Pericardium fibroblast (primary cell): Measurements from ENCODE around the gene KRTAP4-7. TPM values are rescaled to one million over a fixed set of nuclear protein-coding genes. Genes with fewer than 3 reads are reported as not detected.

ENCODE experiments used
- total RNA-seq: library from RNA; depleted of rRNA; stranded (reverse); fragments of >200 nt; gene quantifications from 2 replicates; pipeline ENCODE4 v1.2.3, GENCODE V29; 2015

The KRTAP4-7 gene
- total RNA-seq = not detected in 2 replicates

GRCh38 chr17:41084100-41084856, at the start of gene KRTAP4-7:
Gene KRTAP4-7, plus strand, starts transcription at chr17:41084150. Its CDS starts 57 bp downstream, at chr17:41084207.

GRCh38 chr17:41034346-41034935, 49.5 kb upstream of the KRTAP4-7 start, which contains the start of gene KRTAP1-3:
Gene KRTAP1-3, minus strand, starts transcription at chr17:41034874. Its CDS starts 53 bp downstream, at chr17:41034821.

DNA sequence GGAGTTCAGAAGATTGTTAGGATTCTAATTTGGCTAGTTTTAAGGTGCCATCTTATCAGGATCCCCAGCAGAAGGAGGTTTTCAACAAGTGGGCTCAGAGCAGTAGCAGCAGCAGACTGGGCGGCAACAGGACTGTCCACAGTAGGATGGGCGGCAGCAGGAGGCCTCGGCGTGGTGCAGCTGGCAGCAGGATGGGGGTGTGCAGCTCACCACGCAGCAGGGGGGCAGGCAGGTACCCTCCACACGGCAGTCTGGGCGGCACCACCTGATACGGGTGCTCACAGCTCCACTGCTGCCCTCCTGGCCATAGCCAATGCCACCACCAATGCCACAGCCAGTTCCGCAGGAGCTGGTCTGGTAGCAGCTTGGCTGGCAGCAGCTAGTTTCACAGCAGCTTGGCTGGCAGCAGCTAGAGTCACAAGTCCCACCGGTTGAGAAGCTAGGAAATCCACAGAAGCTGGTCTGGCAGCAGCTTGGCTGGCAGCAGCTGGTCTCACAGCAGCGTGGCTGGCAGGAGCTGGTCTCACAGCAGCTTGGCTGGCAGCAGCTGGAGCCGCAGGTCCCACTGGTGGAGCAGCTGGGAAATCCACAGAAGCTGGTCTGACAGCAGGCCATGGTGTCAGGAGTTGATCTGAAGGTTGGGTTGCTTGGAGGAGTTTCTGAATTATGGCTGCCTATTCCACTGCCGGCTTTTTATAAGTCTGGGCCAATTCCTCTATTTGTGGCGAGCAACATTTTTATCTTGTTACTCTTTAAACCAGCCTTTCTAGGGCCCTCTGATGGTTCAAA, 43.0 kb upstream of the KRTAP4-7 start, which contains the start of gene KRTAP1-1:
Gene KRTAP1-1 (minus strand): TSS at position 668 of the 789 bp plus-strand sequence. CDS start 53 bp downstream, at position 615.

DNA sequence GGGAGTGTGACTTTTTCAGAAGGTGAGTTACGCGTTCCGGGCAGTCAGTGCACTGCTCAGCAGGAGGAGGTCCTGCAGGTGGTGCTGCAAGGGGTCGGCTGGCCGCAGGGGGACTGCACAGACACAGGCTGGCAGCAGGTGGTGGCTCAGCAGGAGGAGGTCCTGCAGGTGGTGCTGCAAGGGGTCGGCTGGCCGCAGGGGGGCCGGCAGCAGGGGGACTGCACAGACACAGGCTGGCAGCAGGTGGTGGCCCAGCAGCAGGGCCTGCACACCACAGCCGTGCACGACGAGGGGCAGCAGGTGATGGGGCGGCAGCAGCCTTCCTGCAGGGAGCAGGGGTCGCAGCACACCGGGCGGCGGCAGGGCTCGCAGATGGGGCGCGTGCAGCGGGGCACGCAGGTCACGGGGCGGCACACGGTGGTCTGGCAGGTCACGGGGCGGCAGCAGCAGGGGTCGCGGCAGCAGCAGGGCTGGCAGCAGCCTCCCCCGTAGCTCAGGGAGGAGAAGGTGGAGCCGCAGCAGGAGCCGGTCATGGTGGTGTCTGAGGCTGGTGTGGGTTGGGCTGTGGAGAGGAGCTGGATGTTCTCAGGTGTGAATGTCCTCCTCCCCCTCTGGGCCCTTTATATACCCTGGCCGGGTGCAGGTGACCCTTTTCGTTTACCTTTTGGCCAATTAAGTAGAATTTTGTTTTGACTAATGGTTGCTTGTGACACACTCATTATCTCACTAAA, 37.0 kb upstream of the KRTAP4-7 start, which contains the start of gene KRTAP2-1:
Gene KRTAP2-1 (minus strand): TSS at position 582 of the 731 bp plus-strand sequence. CDS start 49 bp downstream, at position 533.

DNA sequence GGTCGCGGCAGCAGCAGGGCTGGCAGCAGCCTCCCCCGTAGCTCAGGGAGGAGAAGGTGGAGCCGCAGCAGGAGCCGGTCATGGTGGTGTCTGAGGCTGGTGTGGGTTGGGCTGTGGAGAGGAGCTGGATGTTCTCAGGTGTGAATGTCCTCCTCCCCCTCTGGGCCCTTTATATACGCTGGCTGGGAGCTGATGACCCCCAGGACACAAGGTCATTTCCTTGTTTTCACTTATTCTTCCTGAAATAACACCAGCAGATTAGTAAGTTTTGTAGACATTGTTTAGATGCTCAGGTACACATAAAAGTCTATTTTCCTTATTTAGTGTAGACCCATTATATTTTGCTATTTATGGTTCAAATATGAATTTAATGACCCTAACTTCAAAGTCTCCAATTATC, 28.8 kb upstream of the KRTAP4-7 start, which contains the start of gene KRTAP2-2:
Gene KRTAP2-2 (minus strand): TSS at position 101 of the 400 bp plus-strand sequence. CDS start 19 bp downstream, at position 82.

DNA sequence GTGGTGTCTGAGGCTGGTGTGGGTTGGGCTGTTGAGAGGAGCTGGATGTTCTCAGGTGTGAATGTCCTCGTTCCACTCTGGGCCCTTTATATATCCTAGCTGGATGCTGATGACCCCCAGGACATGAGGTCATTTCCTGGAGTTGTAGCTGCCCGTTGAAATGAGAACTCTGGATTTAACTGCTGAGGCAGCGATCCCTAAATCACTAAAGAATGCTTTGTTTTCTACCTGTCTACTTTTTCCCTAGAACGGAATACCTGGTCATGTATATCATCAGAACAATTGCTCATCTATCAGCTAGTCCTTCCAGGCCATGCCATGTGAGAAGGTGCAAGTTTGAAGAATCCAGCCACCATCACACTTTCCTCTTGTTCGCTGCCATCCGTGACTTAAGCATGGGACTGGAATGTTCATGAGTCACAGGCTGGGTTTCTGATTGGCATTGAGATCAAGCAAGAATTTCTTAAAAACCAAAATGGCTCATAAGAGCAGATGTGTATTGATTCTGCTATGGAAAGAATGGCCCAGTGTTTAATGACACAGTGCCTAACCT, 23.8 kb upstream of the KRTAP4-7 start, which contains the start of gene KRTAP2-3:
Gene KRTAP2-3 (minus strand): TSS at position 63 of the 553 bp plus-strand sequence. CDS start 64 bp downstream, outside the sequence.

GRCh38 chr17:41065829-41066624, 17.9 kb upstream of the KRTAP4-7 start, which contains the start of gene KRTAP2-4:
Gene KRTAP2-4, minus strand, starts transcription at chr17:41065879. Its CDS starts 34 bp downstream, at chr17:41065845.

GRCh38 chr17:41098042-41098441, 14.1 kb downstream of the KRTAP4-7 start, which contains the start of gene KRTAP4-8:
Gene KRTAP4-8, minus strand, starts transcription at chr17:41098142. Its CDS starts 58 bp downstream, at chr17:41098084.

DNA sequence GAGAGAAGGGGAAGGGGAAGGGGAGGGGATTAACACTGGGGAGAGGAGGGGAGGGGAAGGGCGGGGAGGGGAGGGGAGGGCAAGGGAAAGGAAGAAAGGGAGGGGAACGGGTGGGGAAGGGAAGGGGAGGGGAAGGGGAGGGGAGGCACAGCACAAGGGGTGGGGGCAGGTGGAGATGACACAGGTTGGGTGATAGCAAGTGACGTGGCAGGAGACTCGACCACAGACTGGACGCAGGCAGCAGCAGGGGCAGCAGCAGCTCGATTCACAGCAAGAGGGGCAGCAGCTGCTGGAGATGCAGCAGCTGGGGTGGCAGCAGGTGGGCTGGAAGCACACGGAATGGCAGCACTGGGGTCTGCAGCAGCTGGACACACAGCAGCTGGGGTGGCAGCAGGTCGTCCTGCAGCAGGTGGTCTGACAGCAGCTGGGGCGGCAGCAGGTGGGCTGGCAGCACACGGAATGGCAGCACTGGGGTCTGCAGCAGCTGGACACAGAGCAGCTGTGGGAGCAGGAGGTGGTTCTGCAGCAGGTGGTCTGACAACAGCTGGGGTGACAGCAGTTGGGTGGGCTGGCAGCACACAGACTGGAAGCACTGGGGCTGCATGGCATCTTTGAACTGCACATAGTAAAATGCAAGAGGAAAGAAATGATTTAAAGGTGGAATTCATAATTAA, 17.8 kb downstream of the KRTAP4-7 start, which contains the start of gene KRTAP4-16:
Gene KRTAP4-16 (minus strand): TSS at position 624 of the 674 bp plus-strand sequence. CDS start 0 bp downstream, at position 624.

DNA sequence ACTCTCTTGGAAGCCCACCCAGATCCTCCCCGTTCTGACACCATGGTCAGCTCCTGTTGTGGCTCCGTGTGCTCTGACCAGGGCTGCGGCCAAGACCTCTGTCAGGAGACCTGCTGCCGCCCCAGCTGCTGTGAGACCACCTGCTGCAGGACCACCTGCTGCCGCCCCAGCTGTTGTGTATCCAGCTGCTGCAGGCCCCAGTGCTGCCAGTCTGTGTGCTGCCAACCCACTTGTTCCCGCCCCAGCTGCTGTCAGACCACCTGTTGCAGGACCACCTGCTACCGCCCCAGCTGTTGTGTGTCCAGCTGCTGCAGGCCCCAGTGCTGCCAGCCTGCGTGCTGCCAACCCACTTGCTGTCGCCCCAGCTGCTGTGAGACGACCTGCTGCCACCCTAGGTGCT, 21.4 kb downstream of the KRTAP4-7 start, which contains the start of gene KRTAP4-9:
Gene KRTAP4-9 (plus strand): TSS at position 43 of the 400 bp plus-strand sequence. CDS start 0 bp downstream, at position 43.

GRCh38 chr17:41117846-41118386, 34.0 kb downstream of the KRTAP4-7 start, which contains the start of gene KRTAP4-11:
Gene KRTAP4-11, minus strand, starts transcription at chr17:41118373. Its CDS starts 58 bp downstream, at chr17:41118315.

DNA sequence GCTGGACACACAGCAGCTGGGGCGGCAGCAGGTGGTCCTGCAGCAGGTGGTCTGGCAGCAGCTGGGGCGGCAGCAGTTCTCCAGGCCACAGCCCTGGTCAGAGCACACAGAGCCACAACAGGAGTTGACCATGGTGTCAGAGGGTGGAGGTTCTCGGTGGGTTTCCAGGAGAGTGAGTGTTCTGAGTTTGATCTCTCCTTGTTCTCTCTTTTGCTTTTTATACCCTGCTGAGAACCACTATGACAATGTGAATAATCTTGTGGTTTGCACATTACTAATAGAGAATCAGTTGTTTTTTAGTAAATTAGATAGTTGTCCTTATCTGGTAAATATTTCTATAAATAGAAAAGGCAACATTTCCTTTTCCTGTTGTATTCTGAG, 40.0 kb downstream of the KRTAP4-7 start, which contains the start of gene KRTAP4-12:
Gene KRTAP4-12 (minus strand): TSS at position 192 of the 381 bp plus-strand sequence. CDS start 60 bp downstream, at position 132.

Other genes starting within 250 kb of the KRTAP4-7 start
- not detected in 2 replicates for gene KRT12, start 216.9 kb upstream of the KRTAP4-7 start, total RNA-seq
- gene KRT20, start 198.9 kb upstream of the KRTAP4-7 start, total RNA-seq = not detected in 2 replicates
- gene KRT23, start 146.5 kb upstream of the KRTAP4-7 start, total RNA-seq = not detected in 2 replicates
- not detected in 2 replicates for gene KRT39, start 117.2 kb upstream of the KRTAP4-7 start, total RNA-seq
- not detected in 2 replicates for gene KRT40, start 99.8 kb upstream of the KRTAP4-7 start, total RNA-seq
- gene KRTAP3-3, start 90.0 kb upstream of the KRTAP4-7 start, total RNA-seq = not detected in 2 replicates
- not detected in 2 replicates for gene KRTAP3-2, start 84.2 kb upstream of the KRTAP4-7 start, total RNA-seq
- gene KRTAP3-1, start 75.0 kb upstream of the KRTAP4-7 start, total RNA-seq = not detected in 2 replicates
- gene KRTAP1-5, start 56.9 kb upstream of the KRTAP4-7 start, total RNA-seq = not detected in 2 replicates
- not detected in 2 replicates for gene KRTAP1-4, start 54.0 kb upstream of the KRTAP4-7 start, total RNA-seq
- not detected in 2 replicates for gene KRTAP1-3, start 49.3 kb upstream of the KRTAP4-7 start, total RNA-seq
- not detected in 2 replicates for gene KRTAP1-1, start 42.7 kb upstream of the KRTAP4-7 start, total RNA-seq
- gene KRTAP2-1, start 36.8 kb upstream of the KRTAP4-7 start, total RNA-seq = not detected in 2 replicates
- not detected in 2 replicates for gene KRTAP2-2, start 28.9 kb upstream of the KRTAP4-7 start, total RNA-seq
- not detected in 2 replicates for gene KRTAP2-3, start 24.0 kb upstream of the KRTAP4-7 start, total RNA-seq
- gene KRTAP2-4, start 18.3 kb upstream of the KRTAP4-7 start, total RNA-seq = not detected in 2 replicates
- not detected in 2 replicates for gene KRTAP4-8, start 14.0 kb downstream of the KRTAP4-7 start, total RNA-seq
- gene KRTAP4-16, start 18.1 kb downstream of the KRTAP4-7 start, total RNA-seq = not detected in 2 replicates
- gene KRTAP4-9, start 21.2 kb downstream of the KRTAP4-7 start, total RNA-seq = not detected in 2 replicates
- gene KRTAP4-11, start 34.2 kb downstream of the KRTAP4-7 start, total RNA-seq = not detected in 2 replicates
- gene KRTAP4-12, start 40.0 kb downstream of the KRTAP4-7 start, total RNA-seq = not detected in 2 replicates
- gene KRTAP4-6, start 56.4 kb downstream of the KRTAP4-7 start, total RNA-seq = not detected in 2 replicates
- gene KRTAP4-5, start 65.7 kb downstream of the KRTAP4-7 start, total RNA-seq = not detected in 2 replicates
- not detected in 2 replicates for gene KRTAP4-4, start 76.6 kb downstream of the KRTAP4-7 start, total RNA-seq
- gene KRTAP4-3, start 84.1 kb downstream of the KRTAP4-7 start, total RNA-seq = not detected in 2 replicates
- not detected in 2 replicates for gene KRTAP4-2, start 94.1 kb downstream of the KRTAP4-7 start, total RNA-seq
- gene KRTAP4-1, start 100.8 kb downstream of the KRTAP4-7 start, total RNA-seq = not detected in 2 replicates
- gene KRTAP9-1, start 105.7 kb downstream of the KRTAP4-7 start, total RNA-seq = not detected in 2 replicates
- not detected in 2 replicates for gene KRTAP9-2, start 142.5 kb downstream of the KRTAP4-7 start, total RNA-seq
- not detected in 2 replicates for gene KRTAP9-3, start 148.3 kb downstream of the KRTAP4-7 start, total RNA-seq
- not detected in 2 replicates for gene KRTAP9-8, start 153.8 kb downstream of the KRTAP4-7 start, total RNA-seq
- not detected in 2 replicates for gene KRTAP9-4, start 165.5 kb downstream of the KRTAP4-7 start, total RNA-seq
- not detected in 2 replicates for gene KRTAP9-9, start 171.2 kb downstream of the KRTAP4-7 start, total RNA-seq
- gene KRTAP9-6, start 181.2 kb downstream of the KRTAP4-7 start, total RNA-seq = not detected in 2 replicates
- gene KRTAP9-7, start 191.5 kb downstream of the KRTAP4-7 start, total RNA-seq = not detected in 2 replicates
- gene KRTAP29-1, start 218.7 kb downstream of the KRTAP4-7 start, total RNA-seq = not detected in 2 replicates
- gene KRTAP16-1, start 225.2 kb downstream of the KRTAP4-7 start, total RNA-seq = not detected in 2 replicates
- not detected in 2 replicates for gene KRTAP17-1, start 231.6 kb downstream of the KRTAP4-7 start, total RNA-seq